Activated naive CD8-positive, alpha-beta T cell (primary cell): ENCODE measurements around the gene PIGV.

Source experiments
- H3K27ac Mint-ChIP-seq: one replicate; pipeline ENCODE4 v1.8.0; 2021; ENCODE audit warnings: mixed read lengths
- H3K27me3 Mint-ChIP-seq: one replicate; pipeline ENCODE4 v1.8.0; 2021; ENCODE audit warnings: mixed read lengths
- H3K36me3 Mint-ChIP-seq: one replicate; pipeline ENCODE4 v1.8.0; 2021; ENCODE audit warnings: mixed read lengths
- H3K4me1 Mint-ChIP-seq: one replicate; pipeline ENCODE4 v1.8.0; 2021; ENCODE audit warnings: low read depth, mixed read lengths
- H3K4me3 Mint-ChIP-seq: one replicate; pipeline ENCODE4 v1.8.0; 2021; ENCODE audit warnings: mild to moderate bottlenecking, mixed read lengths
- H3K9me3 Mint-ChIP-seq: one replicate; pipeline ENCODE4 v1.8.0; 2021; ENCODE audit warnings: low read depth, mixed read lengths

PIGV gene

DNA sequence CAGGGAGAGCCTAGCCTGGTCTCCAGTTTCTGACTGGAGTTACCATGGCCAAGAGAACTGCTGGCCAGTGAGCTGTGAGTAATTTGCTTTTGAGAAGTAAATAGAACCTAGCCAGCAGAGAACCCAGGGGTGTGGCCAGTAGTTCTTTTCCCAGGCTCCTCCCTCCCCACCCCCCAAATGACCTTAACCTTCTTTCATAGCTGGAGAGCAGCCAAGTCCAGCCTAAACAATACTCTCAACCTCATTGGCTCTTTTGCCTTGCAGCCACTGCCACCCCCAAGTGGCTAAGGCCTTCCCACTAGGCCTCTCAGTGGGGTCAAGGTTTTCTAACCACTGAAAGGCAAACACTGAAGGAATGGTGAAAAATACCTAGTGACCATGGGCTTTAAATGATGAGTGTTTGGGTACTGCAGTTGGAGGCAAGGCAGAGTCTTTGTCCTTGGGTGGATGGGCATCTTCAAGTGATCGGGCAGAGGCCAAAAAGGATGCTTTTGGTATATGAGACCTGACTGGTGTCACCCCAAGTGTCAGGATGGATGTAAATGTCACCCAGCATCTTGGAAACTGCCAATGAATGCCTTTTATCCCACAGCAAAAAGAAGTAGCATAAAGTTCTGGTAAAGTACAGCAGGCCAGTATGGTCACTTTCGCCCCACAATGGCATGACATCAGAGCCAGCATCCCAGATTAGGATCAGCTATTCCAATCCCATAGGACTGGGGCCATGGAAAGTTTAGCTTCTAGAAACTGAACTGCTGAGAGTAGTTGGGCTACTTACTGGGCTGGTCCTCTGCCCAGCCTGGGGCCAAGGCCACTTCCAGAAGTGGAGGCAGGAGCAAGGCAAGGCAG, 3.5 kb upstream of the PIGV start:
- H3K27me3 Mint-ChIP-seq = no peaks in the 10 kb centered on the region
- H3K36me3 Mint-ChIP-seq = peaks cover 4% of the 10 kb centered on the region
- peaks cover 62% of the 10 kb centered on the region for H3K4me1 Mint-ChIP-seq
- H3K9me3 Mint-ChIP-seq = no peaks in the 10 kb centered on the region
- H3K4me3 Mint-ChIP-seq = no peak overlapping the region
- peak overlapping the region; percentile 98 for H3K27ac Mint-ChIP-seq

GRCh38 chr1:26784886-26785285, 2.9 kb upstream of the PIGV start:
- Mint-ChIP-seq H3K9me3 (no peaks in the 10 kb centered on the region), H3K27ac (peak overlapping the region; percentile 98), H3K4me1 (peaks cover 66% of the 10 kb centered on the region), H3K36me3 (peaks cover 4% of the 10 kb centered on the region), H3K27me3 (no peaks in the 10 kb centered on the region), H3K4me3 (no peak overlapping the region)

GRCh38 chr1:26785611-26786436, 1.9 kb upstream of the PIGV start:
- Mint-ChIP-seq H3K9me3 (no peaks in the 10 kb centered on the region), H3K4me1 (peaks cover 76% of the 10 kb centered on the region), H3K4me3 (peak overlapping the region; percentile 93), H3K27me3 (no peaks in the 10 kb centered on the region), H3K27ac (peak overlapping the region; percentile 98), H3K36me3 (peaks cover 4% of the 10 kb centered on the region)

DNA sequence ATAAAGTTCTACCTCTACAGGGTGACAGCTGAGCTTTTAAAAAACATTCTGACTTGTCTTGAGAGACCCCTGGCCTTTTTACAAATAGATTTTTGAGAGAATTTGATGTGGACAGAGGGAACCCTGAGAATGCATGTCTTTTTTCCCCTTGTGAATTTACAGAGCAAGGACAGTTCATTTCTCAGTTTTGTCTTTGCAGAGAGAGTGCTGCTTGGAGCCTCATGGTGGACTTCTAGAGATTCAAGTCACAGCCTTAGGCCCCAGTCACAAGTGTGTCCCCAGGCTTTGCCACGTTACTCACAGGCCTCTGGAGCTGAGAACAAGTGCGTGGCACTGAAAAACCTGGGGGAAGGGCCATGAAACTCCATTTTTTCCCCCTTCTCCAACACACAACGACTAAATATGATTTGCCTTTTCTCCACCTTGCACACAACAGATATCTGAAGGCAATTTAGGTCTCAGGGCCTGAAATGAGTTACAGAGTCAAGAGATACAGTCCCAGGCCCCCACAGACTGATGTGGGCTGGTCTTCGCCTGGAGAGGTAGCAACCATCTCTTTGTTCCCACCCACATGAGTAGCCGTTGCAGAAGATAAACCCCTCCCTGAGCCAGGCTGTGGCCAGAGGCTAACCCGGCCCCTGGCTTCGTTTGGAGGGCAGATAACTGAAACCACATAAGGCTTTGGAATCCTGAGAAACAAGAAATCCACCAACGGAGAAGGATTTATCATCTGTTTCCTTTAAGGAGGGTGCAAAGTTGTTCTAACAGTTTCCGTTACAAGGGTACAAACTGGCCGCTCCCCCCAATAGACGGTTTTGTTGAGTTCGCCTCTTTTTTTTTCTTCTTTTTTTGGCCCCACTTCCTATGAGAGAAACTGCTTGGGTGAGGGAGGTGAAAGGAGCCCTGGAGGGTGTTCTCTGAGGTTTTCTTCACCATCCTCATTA, 1.0 kb upstream of the PIGV start:
- H3K27ac Mint-ChIP-seq = peak overlapping the region; percentile 98
- peak overlapping the region; percentile 93 for H3K4me3 Mint-ChIP-seq
- peaks cover 80% of the 10 kb centered on the region for H3K4me1 Mint-ChIP-seq
- no peaks in the 10 kb centered on the region for H3K27me3 Mint-ChIP-seq
- peaks cover 4% of the 10 kb centered on the region for H3K36me3 Mint-ChIP-seq
- no peaks in the 10 kb centered on the region for H3K9me3 Mint-ChIP-seq

DNA sequence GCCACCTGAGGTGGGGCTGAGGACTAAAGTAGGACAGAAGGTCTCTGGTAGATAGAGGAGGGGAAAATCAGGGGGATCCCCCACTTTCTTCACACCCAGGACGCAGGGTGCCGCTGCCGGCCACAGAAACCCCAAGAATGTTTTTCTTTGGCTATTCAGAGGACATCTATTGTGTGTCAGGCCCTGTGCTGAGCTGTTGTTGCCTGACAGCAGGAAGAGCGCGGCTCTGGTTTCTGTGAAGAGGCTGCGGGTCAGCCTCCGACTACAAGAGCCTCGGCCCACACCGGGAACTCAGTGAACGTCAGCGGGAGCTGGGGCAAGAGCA, 407 bp upstream of the PIGV start:
- Mint-ChIP-seq H3K27ac (peak overlapping the region; percentile 98), H3K4me1 (peaks cover 75% of the 10 kb centered on the region), H3K9me3 (no peaks in the 10 kb centered on the region), H3K4me3 (peak overlapping the region; percentile 93), H3K36me3 (peaks cover under 1% of the 10 kb centered on the region), H3K27me3 (no peaks in the 10 kb centered on the region)

- Mint-ChIP-seq H3K4me1 (peaks cover 75% of the 10 kb centered on the region), H3K36me3 (peaks cover 8% of the 10 kb centered on the region), H3K4me3 (peak overlapping the region; percentile 93), H3K27me3 (no peaks in the 10 kb centered on the region), H3K9me3 (no peaks in the 10 kb centered on the region), H3K27ac (peak overlapping the region; percentile 96)
These were observed 700 bp downstream of the PIGV start for GRCh38 chr1:26788515-26788785.

DNA sequence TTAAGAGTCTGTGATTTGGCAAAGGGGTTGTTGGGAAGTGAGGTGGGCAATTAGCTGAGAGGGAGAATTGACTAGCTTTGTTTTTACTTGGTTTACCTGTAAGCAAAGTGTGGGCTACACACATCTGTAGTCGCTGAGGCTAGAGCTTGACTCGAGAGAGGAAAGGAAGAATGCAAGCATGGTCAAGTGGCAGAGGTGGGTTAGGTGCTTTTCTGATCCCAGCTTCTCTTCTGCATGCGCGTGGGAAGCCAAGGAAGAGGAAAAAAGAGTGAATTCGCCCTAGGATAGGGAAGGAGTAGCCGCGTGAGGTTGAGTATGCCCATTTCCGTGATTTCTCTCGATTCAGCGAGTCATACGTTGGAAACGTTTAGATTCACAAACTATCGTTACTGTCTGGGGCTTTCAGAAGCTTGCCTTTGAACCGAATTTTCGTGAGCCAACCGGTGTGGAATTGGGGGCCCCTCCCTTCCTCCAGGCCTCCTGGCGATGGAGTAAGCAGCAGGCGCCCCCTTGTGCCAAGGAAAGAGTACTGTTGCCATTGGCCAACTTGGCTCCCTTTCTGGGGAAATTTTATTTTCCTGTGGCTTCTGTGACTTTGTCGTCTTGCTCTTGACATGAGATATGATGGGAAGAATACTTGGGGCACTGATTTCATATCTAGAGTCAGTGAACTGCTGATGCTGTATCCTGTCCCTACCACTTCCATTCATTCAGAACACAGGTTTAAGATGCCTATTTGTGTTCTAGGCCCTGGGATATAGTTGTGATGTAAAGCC, 1.3 kb downstream of the PIGV start:
- H3K9me3 Mint-ChIP-seq = no peaks in the 10 kb centered on the region
- H3K4me1 Mint-ChIP-seq = peaks cover 75% of the 10 kb centered on the region
- H3K27ac Mint-ChIP-seq = peak overlapping the region; percentile 96
- no peaks in the 10 kb centered on the region for H3K27me3 Mint-ChIP-seq
- H3K4me3 Mint-ChIP-seq = peak overlapping the region; percentile 93
- H3K36me3 Mint-ChIP-seq = peaks cover 8% of the 10 kb centered on the region

DNA sequence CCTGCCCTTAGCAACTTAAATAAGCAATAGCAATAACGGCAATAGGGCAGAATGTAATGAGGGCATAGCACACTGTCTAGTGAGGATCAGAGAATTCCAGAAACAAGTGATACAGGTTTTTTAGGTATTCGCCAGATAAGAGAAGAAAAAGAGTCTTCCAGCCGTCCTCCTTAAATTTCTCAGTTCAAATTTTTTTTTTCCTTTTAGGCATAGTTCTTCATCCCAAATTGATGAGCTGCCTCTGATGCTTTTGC, 1.8 kb downstream of the PIGV start:
- H3K27ac Mint-ChIP-seq = peak overlapping the region; percentile 96
- H3K36me3 Mint-ChIP-seq = peaks cover 8% of the 10 kb centered on the region
- H3K4me3 Mint-ChIP-seq = peak overlapping the region; percentile 93
- no peaks in the 10 kb centered on the region for H3K27me3 Mint-ChIP-seq
- no peaks in the 10 kb centered on the region for H3K9me3 Mint-ChIP-seq
- peaks cover 73% of the 10 kb centered on the region for H3K4me1 Mint-ChIP-seq

DNA sequence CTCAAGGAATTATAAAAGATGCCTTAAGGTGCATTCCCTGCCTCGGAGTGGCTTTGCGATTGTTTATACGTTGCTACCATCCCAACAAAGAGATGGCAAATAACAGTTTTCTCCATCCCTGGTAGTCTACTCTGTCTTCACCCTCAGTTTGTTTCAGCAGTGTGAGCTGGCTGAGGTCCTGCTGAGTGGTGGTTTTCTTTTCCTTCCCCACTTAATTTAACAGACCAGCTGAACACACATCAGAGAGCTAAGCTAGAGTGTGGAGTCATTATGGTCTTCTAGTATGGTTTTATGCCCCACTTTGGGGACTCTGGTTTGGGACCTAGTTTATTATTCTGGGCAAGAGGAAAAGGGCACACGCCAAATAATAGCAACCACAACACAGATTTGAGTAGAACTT, 2.2 kb downstream of the PIGV start:
- no peaks in the 10 kb centered on the region for H3K9me3 Mint-ChIP-seq
- peaks cover 8% of the 10 kb centered on the region for H3K36me3 Mint-ChIP-seq
- H3K27me3 Mint-ChIP-seq = no peaks in the 10 kb centered on the region
- H3K4me1 Mint-ChIP-seq = peaks cover 69% of the 10 kb centered on the region
- peak overlapping the region; percentile 96 for H3K27ac Mint-ChIP-seq
- H3K4me3 Mint-ChIP-seq = peak overlapping the region; percentile 93

DNA sequence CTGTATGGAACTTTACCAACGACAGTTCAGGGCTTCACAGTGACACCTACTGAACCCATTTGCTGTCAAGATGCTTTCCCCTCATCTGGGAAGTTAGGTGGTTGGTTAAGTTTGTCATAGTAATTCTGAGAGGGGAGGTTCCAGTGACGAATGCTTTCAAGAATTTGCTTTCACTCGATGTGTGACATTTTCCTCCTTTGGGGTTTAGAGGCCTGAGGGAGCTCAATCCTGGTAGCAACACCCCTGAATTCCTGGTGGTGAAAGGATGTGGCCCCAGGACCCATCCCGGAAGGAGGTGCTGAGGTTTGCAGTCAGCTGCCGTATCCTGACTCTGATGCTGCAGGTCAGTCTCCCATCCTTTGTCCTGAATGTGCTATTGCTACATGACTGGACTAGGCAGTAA, 2.8 kb downstream of the PIGV start:
- H3K27ac Mint-ChIP-seq = peak overlapping the region; percentile 96
- H3K4me1 Mint-ChIP-seq = peaks cover 62% of the 10 kb centered on the region
- H3K36me3 Mint-ChIP-seq = peaks cover 8% of the 10 kb centered on the region
- H3K4me3 Mint-ChIP-seq = peak overlapping the region; percentile 49
- H3K9me3 Mint-ChIP-seq = no peaks in the 10 kb centered on the region
- no peaks in the 10 kb centered on the region for H3K27me3 Mint-ChIP-seq

- H3K27ac Mint-ChIP-seq = peak overlapping the region; percentile 96
- H3K36me3 Mint-ChIP-seq = peaks cover 8% of the 10 kb centered on the region
- H3K4me1 Mint-ChIP-seq = peaks cover 56% of the 10 kb centered on the region
- H3K27me3 Mint-ChIP-seq = no peaks in the 10 kb centered on the region
- peak overlapping the region; percentile 22 for H3K4me3 Mint-ChIP-seq
- no peaks in the 10 kb centered on the region for H3K9me3 Mint-ChIP-seq
These were observed 3.4 kb downstream of the PIGV start for GRCh38 chr1:26791148-26791547.

DNA sequence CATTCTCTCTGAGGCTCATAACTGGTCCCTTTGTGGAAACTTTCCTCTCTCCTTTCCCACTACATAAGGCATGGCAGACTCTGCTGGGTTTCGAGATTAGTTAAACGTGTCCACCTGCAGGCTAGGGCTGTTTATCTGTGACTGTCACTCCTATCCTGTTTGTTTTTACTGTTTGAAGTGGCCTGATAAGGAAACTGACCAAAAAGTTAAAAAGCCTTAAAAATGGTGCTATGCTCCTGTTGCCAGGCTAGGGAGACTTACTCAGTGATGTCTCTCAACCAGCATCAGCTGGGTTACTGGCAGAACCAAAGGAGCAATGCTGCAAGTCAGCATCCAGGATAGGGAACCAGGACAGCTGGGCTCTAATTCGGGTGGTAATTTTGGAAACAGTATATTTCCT, 3.9 kb downstream of the PIGV start:
- Mint-ChIP-seq H3K9me3 (no peaks in the 10 kb centered on the region), H3K4me3 (no peak overlapping the region), H3K27ac (no peak overlapping the region), H3K27me3 (no peaks in the 10 kb centered on the region), H3K36me3 (peaks cover 10% of the 10 kb centered on the region), H3K4me1 (peaks cover 52% of the 10 kb centered on the region)

DNA sequence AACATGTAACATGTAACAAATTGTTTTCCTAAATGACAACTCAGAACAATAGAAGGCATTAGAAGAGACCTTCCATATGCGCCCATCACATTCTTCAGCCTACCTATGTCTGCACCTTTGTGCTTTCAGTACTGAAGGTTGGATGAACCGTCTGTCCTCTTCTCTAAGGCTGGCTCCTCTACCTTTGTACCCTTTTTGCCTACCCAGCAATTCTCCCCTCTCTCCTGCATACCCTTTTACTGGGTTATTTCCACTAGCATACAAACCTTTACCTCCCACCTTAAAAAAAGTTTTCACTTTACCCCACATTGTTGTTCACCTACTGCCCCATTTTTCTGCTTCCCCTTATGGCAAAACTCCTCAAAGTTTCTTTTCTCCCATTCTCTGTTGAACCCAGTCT, 5.2 kb downstream of the PIGV start:
- peak overlapping the region; percentile 86 for H3K27ac Mint-ChIP-seq
- no peaks in the 10 kb centered on the region for H3K27me3 Mint-ChIP-seq

GRCh38 chr1:26794391-26794790, 6.6 kb downstream of the PIGV start:
- Mint-ChIP-seq H3K36me3 (peaks cover 10% of the 10 kb centered on the region), H3K9me3 (no peaks in the 10 kb centered on the region), H3K4me1 (peaks cover 43% of the 10 kb centered on the region), H3K27me3 (no peaks in the 10 kb centered on the region), H3K4me3 (no peak overlapping the region), H3K27ac (peak overlapping the region; percentile 2)

More for the DNA sequence above, 5.2 kb downstream of the PIGV start:
- Mint-ChIP-seq H3K4me3 (no peak overlapping the region), H3K9me3 (no peaks in the 10 kb centered on the region), H3K36me3 (peaks cover 10% of the 10 kb centered on the region), H3K4me1 (peaks cover 43% of the 10 kb centered on the region)
